DOHH2 (cell line): Measurements from ENCODE around the gene PHACTR1.
"Not testable (repeated sequence)": the region's sequence is repeated elsewhere in the genome, so short reads cannot be mapped to it uniquely, and the experiment has no call there.

Source experiments
- EZH2phosphoT487 ChIP-seq: fragments of 200-600 bp; sonication (generic); IDR thresholded peaks from 2 replicates; pipeline ENCODE4 v1.6.1; 2017; ENCODE audit warnings: borderline replicate concordance, mild to moderate bottlenecking, antibody characterized with exemption, low read length, moderate library complexity, mixed read lengths
- TF ChIP-seq, protein P1 (sequence below): fragments of 200-600 bp; sonication (generic); IDR thresholded peaks from one replicate; pipeline ENCODE4 v1.5.1; 2014; ENCODE audit warnings: antibody characterized with exemption, mild to moderate bottlenecking, low read depth, low read length; ENCODE audit not compliant: poor library complexity, severe bottlenecking

DNA sequence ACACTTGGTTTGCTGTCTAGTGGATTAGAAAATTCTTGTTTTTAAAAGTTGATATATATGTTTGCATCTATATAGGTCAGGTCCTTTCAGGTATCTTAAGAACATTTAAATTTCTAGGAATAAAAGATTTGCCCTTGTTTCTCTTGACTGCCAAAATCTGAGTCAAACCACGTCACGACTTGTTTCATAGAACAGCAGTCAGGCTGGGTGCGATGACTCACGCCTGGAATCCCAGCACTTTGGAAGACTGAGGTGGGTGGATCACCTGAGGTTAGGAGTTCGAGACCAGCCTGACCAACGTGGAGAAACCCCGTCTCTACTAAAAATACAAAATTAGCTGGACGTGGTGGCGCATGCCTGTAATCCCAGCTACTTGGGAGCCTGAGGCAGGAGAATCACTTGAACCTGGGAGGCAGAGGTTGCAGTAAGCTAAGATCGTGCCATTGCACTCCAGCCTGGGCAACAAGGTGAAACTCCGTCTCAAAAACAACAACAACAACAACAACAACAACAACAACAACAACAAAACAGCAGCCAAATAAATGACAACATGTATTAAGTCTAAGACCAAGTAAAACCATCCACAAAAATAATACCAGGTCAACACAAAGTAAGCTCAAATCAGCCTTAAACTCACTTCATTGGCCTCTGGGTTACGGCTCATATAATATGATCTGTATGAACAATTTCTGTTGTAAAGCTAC, 46.3 kb downstream of the PHACTR1 start:
- TF ChIP-seq, protein P1, sequence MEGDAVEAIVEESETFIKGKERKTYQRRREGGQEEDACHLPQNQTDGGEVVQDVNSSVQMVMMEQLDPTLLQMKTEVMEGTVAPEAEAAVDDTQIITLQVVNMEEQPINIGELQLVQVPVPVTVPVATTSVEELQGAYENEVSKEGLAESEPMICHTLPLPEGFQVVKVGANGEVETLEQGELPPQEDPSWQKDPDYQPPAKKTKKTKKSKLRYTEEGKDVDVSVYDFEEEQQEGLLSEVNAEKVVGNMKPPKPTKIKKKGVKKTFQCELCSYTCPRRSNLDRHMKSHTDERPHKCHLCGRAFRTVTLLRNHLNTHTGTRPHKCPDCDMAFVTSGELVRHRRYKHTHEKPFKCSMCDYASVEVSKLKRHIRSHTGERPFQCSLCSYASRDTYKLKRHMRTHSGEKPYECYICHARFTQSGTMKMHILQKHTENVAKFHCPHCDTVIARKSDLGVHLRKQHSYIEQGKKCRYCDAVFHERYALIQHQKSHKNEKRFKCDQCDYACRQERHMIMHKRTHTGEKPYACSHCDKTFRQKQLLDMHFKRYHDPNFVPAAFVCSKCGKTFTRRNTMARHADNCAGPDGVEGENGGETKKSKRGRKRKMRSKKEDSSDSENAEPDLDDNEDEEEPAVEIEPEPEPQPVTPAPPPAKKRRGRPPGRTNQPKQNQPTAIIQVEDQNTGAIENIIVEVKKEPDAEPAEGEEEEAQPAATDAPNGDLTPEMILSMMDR = not testable (repeated sequence)
- TF ChIP-seq EZH2phosphoT487 = not testable (repeated sequence)
